ENCODE results near the gene NUP54. TPM values are rescaled to one million over a fixed set of nuclear protein-coding genes. Genes with fewer than 3 reads are reported as not detected.

NUP54 gene
- total and polyA plus RNA-seq, 2 of the 8 experiments (the other 6 are each of a cell fraction or from before 2014, with no cell fraction given): 51.4 to 103 TPM

DNA sequence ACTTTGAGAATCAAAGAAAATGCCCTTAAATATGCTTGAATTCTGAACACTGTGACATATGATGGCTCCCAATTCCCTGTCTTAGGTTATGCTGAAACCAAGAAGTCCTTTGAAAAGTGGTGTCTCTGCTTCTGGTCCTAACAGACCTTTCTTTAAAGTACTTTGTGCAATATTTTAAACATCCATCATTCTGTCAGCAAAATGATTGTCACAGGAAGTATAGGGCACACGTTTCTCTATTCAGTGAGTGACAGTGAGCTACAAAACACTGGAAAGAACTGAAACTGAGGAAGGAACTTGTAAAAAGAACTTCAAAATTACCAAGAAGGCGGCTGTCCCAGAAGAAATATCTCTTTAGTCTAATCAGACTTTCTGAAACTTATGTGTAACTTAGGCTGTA is 12.2 kb upstream of the NUP54 start:
- Histone ChIP-seq H3K4me1 (replicated peaks in 1 of 4; ENCODE audit: control insufficient read depth in 3 of 4, insufficient read depth in 4 of 4, low read length in 3 of 4) (no peaks in the 10 kb centered on the region), H3K27me3 (replicated peaks in 1 of 4; ENCODE audit: control insufficient read depth in 3 of 4, extremely low read depth in 1 of 4, insufficient read depth in 3 of 4, low read length in 3 of 4) (no peaks in the 10 kb centered on the region), H3K56ac (replicated peaks; ENCODE audit: insufficient read length, low read depth, low read length) (no peak overlapping the region), H3K79me2 (ENCODE audit: control insufficient read depth in 1 of 2, insufficient read depth in 2 of 2, low read length in 2 of 2) (no peaks in the 10 kb centered on the region), H3K36me3 (ENCODE audit: control insufficient read depth in 2 of 4, insufficient read depth in 4 of 4, low read length in 3 of 4) (peaks cover 0 to 22% (median 5%) of the 10 kb centered on the region in 4 experiments; a peak in 5 of 8 replicates), H4K5ac (ENCODE audit: insufficient read length, low read depth, low read length) (no peak overlapping the region), H3K9me3 (ENCODE audit: insufficient read depth in 2 of 2, low read depth in 1 of 2, low read length in 1 of 2) (no peaks in the 10 kb centered on the region), H2AFZ (ENCODE audit: low read length) (no peak overlapping the region), H3K9ac (replicated peaks in 1 of 4; ENCODE audit: extremely low read depth in 1 of 4, low read depth in 3 of 4, low read length in 3 of 4) (no peak overlapping the region), H2BK120ac (replicated peaks; ENCODE audit: low read depth, low read length) (no peak overlapping the region), H4K91ac (replicated peaks; ENCODE audit: insufficient read length, low read length) (no peak overlapping the region), H3K18ac (ENCODE audit: extremely low read depth, low read length) (no peak overlapping the region), H4K8ac (ENCODE audit: extremely low read depth, insufficient read depth, low read length) (no peak overlapping the region), H3K23me2 (ENCODE audit: low read depth, low read length) (no peaks in the 10 kb centered on the region), H3K4me2 (ENCODE audit: insufficient read depth in 1 of 2, low read depth in 2 of 2, low read length in 2 of 2) (no peak overlapping the region), H3K79me1 (ENCODE audit: low read depth, low read length) (no peaks in the 10 kb centered on the region), H3K14ac (ENCODE audit: insufficient read length) (no peak overlapping the region), H3K23ac (ENCODE audit: insufficient read length) (no peak overlapping the region), H2AK5ac (ENCODE audit: low read depth, low read length) (no peak overlapping the region), H3K4me3 (ENCODE audit: extremely low read depth in 1 of 4, insufficient read depth in 2 of 4, low read depth in 3 of 4, low read length in 4 of 4) (no peak overlapping the region), H4K20me1 (replicated peaks in 1 of 2; ENCODE audit: control insufficient read depth in 1 of 2, insufficient read depth in 2 of 2, low read length in 2 of 2) (no peaks in the 10 kb centered on the region), H2BK5ac (ENCODE audit: low read depth, low read length) (no peak overlapping the region), H2BK15ac (ENCODE audit: low read length) (no peak overlapping the region), H3K27ac (ENCODE audit: low read depth, low read length) (no peak overlapping the region), H2BK12ac (ENCODE audit: low read depth, low read length) (no peak overlapping the region), H3K4ac (replicated peaks; ENCODE audit: insufficient read length, low read depth, low read length) (no peak overlapping the region), H2BK20ac (ENCODE audit: low read length) (no peak overlapping the region)
- ChIA-PET CTCF (ENCODE audit: partially characterized antibody) (interaction anchor here (1.2 to 1.4 kb wide), 2 partner anchors 218 to 265 kb away, joined by 3 to 4 read pairs; no protein-coding TSS in a partner anchor), POLR2A (ENCODE audit: partially characterized antibody) (interaction anchor here (1.8 kb wide), 1 partner anchor 10 kb away, joined by 5 read pairs; no protein-coding TSS in a partner anchor)
- WGBS, 2 experiments (ENCODE audit: extremely low coverage in 1 of 2, insufficient coverage in 1 of 2, insufficient read length in 1 of 2, insufficient replicate concordance in 2 of 2, low coverage in 1 of 2, low lambda C conversion rate in 2 of 2, missing lambda C conversion rate in 1 of 2): 82% methylated on average over 2 of the region's 2 CpGs; no CpG with 5 or more reads in 1 of the 2 experiments
- FAIRE-seq (no peak), DNase-seq (ENCODE audit: low read depth in 1 of 2, low spot score in 2 of 2) (no peak)
- TF ChIP-seq MAFK (IDR thresholded peaks at IDR 0.05; ENCODE audit: low read depth, low read length) (no peak), CHD1 (IDR thresholded peaks at IDR 0.05; ENCODE audit: low read depth, low read length) (no peak), KDM4A (IDR thresholded peaks at IDR 0.05; ENCODE audit: low read depth, low read length, severe bottlenecking) (no peak), GABPA (IDR thresholded peaks at IDR 0.05; ENCODE audit: borderline replicate concordance, insufficient read depth, low read length) (no peak), HDAC2 (IDR thresholded peaks at IDR 0.05; ENCODE audit: borderline replicate concordance in 1 of 2, low read depth in 2 of 2, low read length in 2 of 2) (no peak), PHF8 (conservative IDR thresholded peaks at IDR 0.05; ENCODE audit: low read depth, low read length) (no peak), TCF12 (IDR thresholded peaks at IDR 0.05; ENCODE audit: low read depth, low read length) (no peak)
- TF ChIP-seq, protein P1, sequence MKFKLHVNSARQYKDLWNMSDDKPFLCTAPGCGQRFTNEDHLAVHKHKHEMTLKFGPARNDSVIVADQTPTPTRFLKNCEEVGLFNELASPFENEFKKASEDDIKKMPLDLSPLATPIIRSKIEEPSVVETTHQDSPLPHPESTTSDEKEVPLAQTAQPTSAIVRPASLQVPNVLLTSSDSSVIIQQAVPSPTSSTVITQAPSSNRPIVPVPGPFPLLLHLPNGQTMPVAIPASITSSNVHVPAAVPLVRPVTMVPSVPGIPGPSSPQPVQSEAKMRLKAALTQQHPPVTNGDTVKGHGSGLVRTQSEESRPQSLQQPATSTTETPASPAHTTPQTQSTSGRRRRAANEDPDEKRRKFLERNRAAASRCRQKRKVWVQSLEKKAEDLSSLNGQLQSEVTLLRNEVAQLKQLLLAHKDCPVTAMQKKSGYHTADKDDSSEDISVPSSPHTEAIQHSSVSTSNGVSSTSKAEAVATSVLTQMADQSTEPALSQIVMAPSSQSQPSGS (IDR thresholded peaks at IDR 0.05; ENCODE audit: low read length): no peak
- TF ChIP-seq, protein P2, sequence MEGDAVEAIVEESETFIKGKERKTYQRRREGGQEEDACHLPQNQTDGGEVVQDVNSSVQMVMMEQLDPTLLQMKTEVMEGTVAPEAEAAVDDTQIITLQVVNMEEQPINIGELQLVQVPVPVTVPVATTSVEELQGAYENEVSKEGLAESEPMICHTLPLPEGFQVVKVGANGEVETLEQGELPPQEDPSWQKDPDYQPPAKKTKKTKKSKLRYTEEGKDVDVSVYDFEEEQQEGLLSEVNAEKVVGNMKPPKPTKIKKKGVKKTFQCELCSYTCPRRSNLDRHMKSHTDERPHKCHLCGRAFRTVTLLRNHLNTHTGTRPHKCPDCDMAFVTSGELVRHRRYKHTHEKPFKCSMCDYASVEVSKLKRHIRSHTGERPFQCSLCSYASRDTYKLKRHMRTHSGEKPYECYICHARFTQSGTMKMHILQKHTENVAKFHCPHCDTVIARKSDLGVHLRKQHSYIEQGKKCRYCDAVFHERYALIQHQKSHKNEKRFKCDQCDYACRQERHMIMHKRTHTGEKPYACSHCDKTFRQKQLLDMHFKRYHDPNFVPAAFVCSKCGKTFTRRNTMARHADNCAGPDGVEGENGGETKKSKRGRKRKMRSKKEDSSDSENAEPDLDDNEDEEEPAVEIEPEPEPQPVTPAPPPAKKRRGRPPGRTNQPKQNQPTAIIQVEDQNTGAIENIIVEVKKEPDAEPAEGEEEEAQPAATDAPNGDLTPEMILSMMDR (IDR thresholded peaks at IDR 0.05; ENCODE audit: control extremely low read depth in 1 of 3, insufficient read depth in 1 of 3, low read depth in 1 of 3, low read length in 3 of 3): no peak

Measured in H1 (cell line).